Measurements from ENCODE around the gene CMC2.
A peak's percentile ranks its signal among the peaks of the same experiment; 100 is the strongest.

CMC2 gene

GRCh38 chr16:80993307-80993706 is 13.4 kb downstream of the CMC2 start:
- peak; percentile 99 for ATAC-seq (ENCODE audit: low read depth)
- peaks cover 29% of the 10 kb centered on the region for H3K36me3 ChIP-seq (ENCODE audit: low read depth)
- no peaks in the 10 kb centered on the region for H3K9me3 ChIP-seq (ENCODE audit: severe bottlenecking)
- H3K4me1 ChIP-seq (ENCODE audit: insufficient read depth, poor library complexity, severe bottlenecking): peaks cover 32% of the 10 kb centered on the region
- H3K27me3 ChIP-seq (ENCODE audit: insufficient read depth, poor library complexity, severe bottlenecking): no peaks in the 10 kb centered on the region
- no peak for TF ChIP-seq CTCF (IDR thresholded peaks at IDR 0.05; ENCODE audit: poor library complexity, severe bottlenecking)
- no peak overlapping the region for H3K4me3 ChIP-seq (ENCODE audit: severe bottlenecking)
- H3K27ac ChIP-seq (ENCODE audit: poor library complexity, severe bottlenecking): peak overlapping the region; percentile 48
- no peak for DNase-seq (ENCODE audit: low spot score)

- Histone ChIP-seq H3K9me3 (ENCODE audit: severe bottlenecking) (no peaks in the 10 kb centered on the region), H3K27me3 (ENCODE audit: insufficient read depth, poor library complexity, severe bottlenecking) (no peaks in the 10 kb centered on the region), H3K4me3 (ENCODE audit: severe bottlenecking) (no peak overlapping the region), H3K4me1 (ENCODE audit: insufficient read depth, poor library complexity, severe bottlenecking) (peaks cover 32% of the 10 kb centered on the region), H3K27ac (ENCODE audit: poor library complexity, severe bottlenecking) (peak overlapping the region; percentile 48), H3K36me3 (ENCODE audit: low read depth) (peaks cover 29% of the 10 kb centered on the region)
- DNase-seq (ENCODE audit: low spot score) (no peak), ATAC-seq (ENCODE audit: low read depth) (no peak)
- no peak for TF ChIP-seq CTCF (IDR thresholded peaks at IDR 0.05; ENCODE audit: poor library complexity, severe bottlenecking)
Observed at GRCh38 chr16:80992676-80993293, 13.9 kb downstream of the CMC2 start.

- Histone ChIP-seq H3K4me3 (ENCODE audit: severe bottlenecking) (no peak overlapping the region), H3K36me3 (ENCODE audit: low read depth) (peaks cover 28% of the 10 kb centered on the region), H3K27me3 (ENCODE audit: insufficient read depth, poor library complexity, severe bottlenecking) (no peaks in the 10 kb centered on the region), H3K9me3 (ENCODE audit: severe bottlenecking) (no peaks in the 10 kb centered on the region), H3K4me1 (ENCODE audit: insufficient read depth, poor library complexity, severe bottlenecking) (peaks cover 28% of the 10 kb centered on the region), H3K27ac (ENCODE audit: poor library complexity, severe bottlenecking) (no peak overlapping the region)
- no peak for TF ChIP-seq CTCF (IDR thresholded peaks at IDR 0.05; ENCODE audit: poor library complexity, severe bottlenecking)
- no peak for ATAC-seq (ENCODE audit: low read depth)
- DNase-seq (ENCODE audit: low spot score): no peak
Observed at GRCh38 chr16:80991792-80992430, 14.8 kb downstream of the CMC2 start.

DNA sequence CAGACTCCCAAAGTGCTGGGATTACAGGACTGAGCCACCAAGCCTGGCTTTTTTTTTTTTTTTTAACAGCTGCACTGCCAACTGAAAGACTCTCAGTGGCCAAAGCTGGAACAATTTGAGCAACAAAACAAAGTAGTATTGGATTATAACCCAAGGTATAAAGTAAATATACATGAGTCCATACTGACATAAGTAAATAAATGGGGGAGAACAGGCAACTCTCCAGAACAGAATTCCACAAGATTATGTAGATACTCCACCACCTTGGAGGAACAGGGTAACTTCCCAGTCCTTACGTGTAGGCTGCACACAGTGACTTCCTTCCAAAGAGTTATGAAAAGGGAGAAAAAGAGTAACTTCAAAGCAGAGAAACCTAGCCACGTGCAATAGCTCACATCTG is 15.7 kb downstream of the CMC2 start:
- Histone ChIP-seq H3K27me3 (ENCODE audit: insufficient read depth, poor library complexity, severe bottlenecking) (no peaks in the 10 kb centered on the region), H3K36me3 (ENCODE audit: low read depth) (peaks cover 20% of the 10 kb centered on the region), H3K9me3 (ENCODE audit: severe bottlenecking) (no peaks in the 10 kb centered on the region), H3K4me1 (ENCODE audit: insufficient read depth, poor library complexity, severe bottlenecking) (peaks cover 22% of the 10 kb centered on the region), H3K4me3 (ENCODE audit: severe bottlenecking) (no peak overlapping the region), H3K27ac (ENCODE audit: poor library complexity, severe bottlenecking) (no peak overlapping the region)
- no peak for ATAC-seq (ENCODE audit: low read depth)
- DNase-seq (ENCODE audit: low spot score): no peak
- no peak for TF ChIP-seq CTCF (IDR thresholded peaks at IDR 0.05; ENCODE audit: poor library complexity, severe bottlenecking)

DNA sequence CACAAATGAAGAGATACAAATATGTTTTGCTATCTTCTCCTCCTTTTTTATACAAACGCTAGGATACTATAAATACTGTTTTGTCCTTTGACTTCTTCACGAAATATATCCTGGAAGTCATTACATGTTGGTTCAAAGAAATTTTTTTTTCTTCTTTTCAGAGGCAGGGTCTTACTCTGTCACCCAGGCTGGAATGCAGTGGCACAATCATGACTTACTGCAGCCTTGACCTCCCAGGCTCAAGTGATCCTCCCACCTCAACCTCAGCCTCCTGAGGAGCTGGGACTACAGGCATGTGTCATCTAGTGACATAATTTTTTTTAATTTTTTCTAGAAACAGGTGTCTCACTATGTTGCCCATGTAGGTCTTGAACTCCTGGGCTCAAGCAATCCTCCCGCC is 16.1 kb downstream of the CMC2 start:
- no peak overlapping the region for H3K4me3 ChIP-seq (ENCODE audit: severe bottlenecking)
- peaks cover 22% of the 10 kb centered on the region for H3K4me1 ChIP-seq (ENCODE audit: insufficient read depth, poor library complexity, severe bottlenecking)
- no peak overlapping the region for H3K27ac ChIP-seq (ENCODE audit: poor library complexity, severe bottlenecking)
- H3K27me3 ChIP-seq (ENCODE audit: insufficient read depth, poor library complexity, severe bottlenecking): no peaks in the 10 kb centered on the region
- no peaks in the 10 kb centered on the region for H3K9me3 ChIP-seq (ENCODE audit: severe bottlenecking)
- H3K36me3 ChIP-seq (ENCODE audit: low read depth): peaks cover 19% of the 10 kb centered on the region
- DNase-seq (ENCODE audit: low spot score) (no peak), ATAC-seq (ENCODE audit: low read depth) (no peak)
- TF ChIP-seq CTCF (IDR thresholded peaks at IDR 0.05; ENCODE audit: poor library complexity, severe bottlenecking): no peak
